GM06990 (cell line): ENCODE data around the gene HOXD8.

Experiments used
- DNase-seq: peaks from one replicate; pipeline ENCODE4 v3.0.0-alpha.2; 2011; ENCODE audit not compliant: insufficient read length; ENCODE audit errors: extremely low read depth
- H3K27me3 ChIP-seq: replicated peaks from 2 replicates; pipeline ENCODE4 v1.6.0; 2011; ENCODE audit warnings: low read length; ENCODE audit not compliant: control insufficient read depth, insufficient read depth
- H3K36me3 ChIP-seq: 2 replicates; pipeline ENCODE4 v1.5.1; 2011; ENCODE audit warnings: low read length; ENCODE audit not compliant: control insufficient read depth, insufficient read depth
- H3K4me3 ChIP-seq: replicated peaks from 2 replicates; pipeline ENCODE4 v1.5.1; 2011; ENCODE audit warnings: low read depth, mild to moderate bottlenecking, control low read depth, low read length
- CTCF ChIP-seq: IDR thresholded peaks from 2 replicates; pipeline ENCODE4 v1.5.1; 2011; ENCODE audit warnings: low read length, control low read depth, mild to moderate bottlenecking, inconsistent platforms; ENCODE audit not compliant: insufficient read depth, poor library complexity, severe bottlenecking

Gene HOXD8

DNA sequence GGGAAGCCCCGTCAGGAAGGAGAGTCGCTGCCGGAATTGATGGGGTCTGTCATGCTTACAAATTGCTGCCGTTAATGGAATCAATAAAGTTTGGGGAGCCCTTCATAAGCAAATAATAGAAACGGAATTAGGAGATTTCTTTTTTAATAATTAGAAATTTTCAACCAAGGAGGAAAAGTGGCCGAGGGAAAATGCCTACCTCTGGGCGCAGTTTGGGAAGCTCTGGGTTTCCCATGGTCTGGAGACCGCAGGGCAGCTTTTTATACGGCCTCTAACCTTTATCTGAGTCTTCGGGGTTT, 47.0 kb upstream of the HOXD8 start:
- Histone ChIP-seq H3K4me3 (no peak overlapping the region), H3K36me3 (no peaks in the 10 kb centered on the region), H3K27me3 (peaks cover 1% of the 10 kb centered on the region; the same call in 1 of the 2 replicates)
- DNase-seq = no peak
- no peak for TF ChIP-seq CTCF

GRCh38 chr2:176082824-176083751, 46.4 kb upstream of the HOXD8 start:
- Histone ChIP-seq H3K4me3 (no peak overlapping the region), H3K27me3 (peaks cover 3% of the 10 kb centered on the region), H3K36me3 (no peaks in the 10 kb centered on the region)
- DNase-seq = no peak
- no peak for TF ChIP-seq CTCF

GRCh38 chr2:176083796-176084261, 45.7 kb upstream of the HOXD8 start, which contains the start of gene EVX2:
Gene EVX2 (minus strand): TSS chr2:176083962. CDS start chr2:176083776, 186 bp downstream.
- Histone ChIP-seq H3K27me3 (peaks cover 3% of the 10 kb centered on the region), H3K4me3 (no peak within 1 kb of the TSS), H3K36me3 (no peaks in the 10 kb centered on the region)
- no peak for TF ChIP-seq CTCF
- DNase-seq = no peak

DNA sequence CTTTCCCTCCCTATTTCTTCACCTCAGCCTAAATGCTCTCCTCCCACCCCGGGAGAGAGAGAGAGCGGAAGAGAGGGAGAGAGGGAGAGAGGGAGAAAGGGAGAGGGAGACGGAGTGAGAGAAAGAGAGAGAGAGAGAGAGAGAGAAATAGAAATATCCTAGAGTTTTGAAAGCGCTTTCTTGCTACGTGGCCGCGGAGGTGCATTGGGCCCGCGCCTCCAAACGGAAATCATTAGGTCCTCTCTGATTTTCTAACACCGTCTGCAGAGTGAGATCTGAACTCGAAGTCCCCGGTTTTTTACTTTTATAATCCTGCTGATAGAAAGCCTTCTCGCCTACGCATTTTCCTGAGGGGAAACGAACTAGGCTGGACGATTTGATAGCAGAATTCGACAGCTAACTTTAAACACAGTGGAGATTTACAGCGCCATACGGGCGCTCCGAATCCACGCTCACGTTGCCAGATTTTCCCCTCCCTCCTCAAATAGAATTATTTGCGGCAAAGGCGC, 44.8 kb upstream of the HOXD8 start:
- no peak for DNase-seq
- no peak overlapping the region for H3K4me3 ChIP-seq
- TF ChIP-seq CTCF = no peak
- H3K27me3 ChIP-seq = peaks cover 2% of the 10 kb centered on the region
- no peaks in the 10 kb centered on the region for H3K36me3 ChIP-seq

- no peak for DNase-seq
- TF ChIP-seq CTCF = no peak
- no peaks in the 10 kb centered on the region for H3K36me3 ChIP-seq
- H3K4me3 ChIP-seq = no peak overlapping the region
- peaks cover 2% of the 10 kb centered on the region for H3K27me3 ChIP-seq
These were observed 44.3 kb upstream of the HOXD8 start for GRCh38 chr2:176085120-176085788.
